ENCODE measurements around the gene CTXN1.
"Not testable (repeated sequence)": the region's sequence is repeated elsewhere in the genome, so short reads cannot be mapped to it uniquely, and the experiment has no call there.

The CTXN1 gene

GRCh38 chr19:7925171-7925851 is 624 bp downstream of the CTXN1 start:
- DNase-seq (ENCODE audit: low read depth), result no peak

DNA sequence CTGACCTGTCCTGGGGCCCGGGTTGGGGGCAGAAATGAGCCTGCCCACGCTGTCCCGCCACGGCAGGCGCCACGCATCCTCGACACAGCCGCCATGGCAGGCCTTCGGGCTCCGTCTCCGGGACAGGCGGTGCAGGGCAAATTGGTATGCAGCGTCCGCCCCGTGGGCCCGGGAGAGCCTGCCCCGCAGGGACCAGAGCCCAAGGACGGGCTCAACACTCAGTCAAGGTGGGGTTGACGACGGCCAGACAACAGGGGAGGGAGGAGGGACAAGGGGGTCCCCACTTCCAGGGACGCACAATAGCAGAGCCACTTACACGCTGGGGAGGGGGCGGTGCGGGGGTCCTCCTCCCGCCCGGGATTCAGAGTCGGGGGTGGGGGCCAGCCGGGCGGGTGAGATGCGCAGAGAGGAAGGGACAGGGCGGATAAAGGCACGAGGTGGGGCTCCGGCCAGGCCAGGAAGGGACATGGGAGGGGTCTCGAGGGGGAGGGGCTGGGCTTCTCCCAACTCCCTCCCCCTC is 1.2 kb downstream of the CTXN1 start:
- no peak for DNase-seq (ENCODE audit: low read depth)

GRCh38 chr19:7924241-7924640 is 1.7 kb downstream of the CTXN1 start:
- DNase-seq (ENCODE audit: low read depth), result no peak

DNA sequence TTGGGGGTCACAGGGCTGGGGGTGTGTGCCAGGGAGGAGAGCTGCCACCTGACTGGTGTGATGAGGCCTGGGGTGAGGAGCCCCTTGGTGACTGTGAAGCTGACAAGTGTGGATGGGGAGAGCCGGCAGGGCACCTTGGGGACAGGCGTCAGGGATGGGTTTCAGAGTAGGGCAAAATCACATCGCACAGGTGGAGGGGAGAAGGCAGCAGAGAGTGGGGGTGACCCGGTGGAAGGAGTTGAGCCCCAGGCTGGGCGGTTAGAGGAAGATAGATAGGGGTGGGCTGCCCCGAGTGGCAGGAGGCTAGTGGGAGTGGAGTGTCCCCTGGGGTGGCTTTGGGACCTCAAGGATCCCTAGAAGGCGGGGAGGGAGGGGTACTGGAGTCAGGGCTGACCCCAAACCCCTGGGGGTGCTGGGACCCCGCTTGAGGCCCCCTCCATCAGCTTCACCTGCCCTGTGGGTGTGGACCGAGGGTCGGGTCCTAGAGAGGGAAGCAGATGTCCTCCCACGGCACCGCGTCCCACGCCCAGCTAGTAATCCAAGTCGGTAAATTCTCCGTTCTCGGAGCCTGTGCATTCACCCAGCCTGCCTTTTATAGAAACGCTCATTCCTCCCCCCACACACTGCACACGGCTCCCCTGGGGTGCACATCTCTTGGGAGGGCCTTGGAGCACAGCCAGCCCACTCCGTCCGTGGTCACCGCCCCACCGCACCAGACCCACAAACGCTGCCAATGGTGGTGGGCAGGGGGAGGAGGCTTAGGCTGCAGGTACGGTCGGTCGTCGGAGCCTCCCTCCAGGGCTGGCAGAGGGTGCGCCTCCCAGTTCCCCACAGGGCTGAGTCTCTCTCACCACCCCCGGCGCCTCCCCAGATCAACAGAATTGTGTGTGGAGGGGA is 2.4 kb downstream of the CTXN1 start:
- DNase-seq (ENCODE audit: low read depth), result no peak

DNA sequence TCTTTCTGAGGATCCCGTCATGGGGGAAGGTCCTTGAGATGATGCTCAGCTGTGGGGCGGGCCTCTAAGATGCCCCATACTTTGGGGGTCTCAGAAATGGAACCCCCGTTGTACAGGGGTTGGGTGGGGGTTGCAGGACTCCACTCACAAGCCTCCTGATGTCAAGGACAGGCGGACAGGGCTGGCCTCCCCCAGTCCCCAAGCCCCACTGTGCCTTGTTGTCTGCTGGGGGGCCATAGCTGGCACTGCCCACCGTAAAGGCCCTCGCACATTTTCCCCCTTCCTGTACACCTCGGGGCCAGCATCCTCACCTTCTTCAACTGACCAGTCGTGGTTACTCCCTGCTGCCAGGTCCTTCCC is 3.1 kb downstream of the CTXN1 start:
- no peak for DNase-seq (ENCODE audit: low read depth)

DNA sequence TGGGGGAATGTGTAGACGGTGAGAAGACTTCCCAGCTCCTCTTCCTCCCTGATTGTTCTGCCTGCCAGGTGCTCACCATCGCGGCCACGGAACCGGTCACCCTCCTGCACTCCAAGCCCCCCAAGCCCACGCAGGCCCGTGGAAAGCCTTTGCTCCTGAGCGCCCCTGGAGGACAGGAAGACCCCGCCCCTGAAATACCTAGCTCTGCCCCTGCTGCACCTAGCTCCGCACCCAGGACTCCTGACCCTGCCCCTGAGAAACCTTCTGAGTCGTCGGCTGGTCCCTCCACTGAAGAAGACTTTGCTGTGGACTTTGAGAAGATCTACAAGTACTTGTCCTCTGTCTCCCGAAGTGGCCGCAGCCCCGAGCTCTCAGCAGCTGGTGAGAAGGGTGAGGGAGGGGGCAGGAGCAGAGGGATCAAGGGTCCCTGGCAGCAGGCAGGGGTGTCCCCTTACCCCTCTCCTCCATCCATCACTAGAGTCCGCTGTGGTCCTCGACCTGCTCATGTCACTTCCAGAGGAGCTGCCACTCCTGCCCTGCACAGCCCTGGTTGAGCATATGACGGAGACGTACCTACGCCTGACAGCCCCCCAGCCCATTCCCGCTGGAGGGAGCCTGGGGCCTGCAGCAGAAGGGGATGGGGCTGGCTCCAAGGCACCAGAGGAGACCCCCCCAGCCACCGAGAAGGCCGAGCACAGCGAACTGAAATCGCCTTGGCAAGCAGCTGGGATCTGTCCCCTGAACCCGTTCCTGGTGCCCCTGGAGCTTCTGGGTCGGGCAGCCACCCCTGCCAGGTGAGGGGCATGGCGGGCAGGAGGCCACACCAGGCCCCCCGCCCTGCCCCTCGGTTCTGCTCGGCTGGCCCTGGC is 3.7 kb downstream of the CTXN1 start:
- no peak for DNase-seq (ENCODE audit: low read depth)

- no peak for DNase-seq (ENCODE audit: low read depth)
Observed at GRCh38 chr19:7921302-7921966, 4.5 kb downstream of the CTXN1 start.

- peak; percentile 97 for DNase-seq (ENCODE audit: low read depth)
Observed at GRCh38 chr19:7920519-7921301, 5.2 kb downstream of the CTXN1 start.

DNA sequence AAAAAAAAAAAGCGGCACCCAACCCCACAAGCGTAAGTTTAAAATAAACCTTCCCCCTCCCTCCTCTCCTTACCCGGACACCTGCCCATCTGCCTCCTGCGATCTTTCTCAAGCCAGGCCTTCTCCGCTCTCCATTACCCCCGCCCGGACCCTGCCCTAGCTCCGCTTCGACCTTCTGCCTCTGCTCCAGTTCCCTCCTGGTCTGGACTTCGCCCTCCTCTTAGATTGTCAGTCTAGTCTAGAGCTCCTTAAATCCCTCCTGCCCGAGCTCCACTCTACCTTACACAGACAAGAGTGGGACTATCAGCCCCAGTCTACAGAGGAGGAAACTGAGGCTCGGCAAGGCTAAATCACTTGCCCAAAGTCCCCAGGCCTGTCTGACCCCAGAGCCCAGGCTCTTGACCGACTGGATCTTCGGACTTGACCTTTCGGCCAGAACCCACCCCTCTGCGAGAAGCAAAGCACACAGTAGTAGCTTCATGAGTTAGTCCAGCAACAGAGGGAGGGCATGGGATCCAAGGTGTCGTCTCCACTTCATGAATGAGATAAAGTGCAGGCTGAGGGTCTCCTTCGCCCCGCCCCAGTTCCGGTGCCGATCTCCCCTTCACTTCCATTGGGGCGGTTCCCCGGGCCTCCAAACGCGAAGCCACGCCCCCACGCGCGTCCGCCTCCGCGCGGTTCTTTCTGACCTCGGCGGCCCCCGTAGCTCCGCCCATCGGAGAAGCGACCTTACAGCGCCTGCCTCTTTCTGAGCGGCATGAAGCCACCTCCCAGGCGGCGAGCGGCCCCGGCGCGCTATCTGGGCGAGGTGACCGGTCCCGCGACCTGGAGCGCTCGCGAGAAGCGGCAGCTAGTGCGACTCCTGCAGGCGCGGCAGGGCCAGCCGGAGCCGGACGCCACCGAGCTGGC is 6.1 kb downstream of the CTXN1 start, which contains the start of gene SNAPC2:
Gene SNAPC2, plus strand, starts transcription at position 729 of the 909 bp plus-strand sequence. Its CDS starts 29 bp downstream, at position 758.
- DNase-seq (ENCODE audit: low read depth), result peak; percentile 90

- no peak for DNase-seq (ENCODE audit: low read depth)
Observed at GRCh38 chr19:7918615-7919421, 7.1 kb downstream of the CTXN1 start.

DNA sequence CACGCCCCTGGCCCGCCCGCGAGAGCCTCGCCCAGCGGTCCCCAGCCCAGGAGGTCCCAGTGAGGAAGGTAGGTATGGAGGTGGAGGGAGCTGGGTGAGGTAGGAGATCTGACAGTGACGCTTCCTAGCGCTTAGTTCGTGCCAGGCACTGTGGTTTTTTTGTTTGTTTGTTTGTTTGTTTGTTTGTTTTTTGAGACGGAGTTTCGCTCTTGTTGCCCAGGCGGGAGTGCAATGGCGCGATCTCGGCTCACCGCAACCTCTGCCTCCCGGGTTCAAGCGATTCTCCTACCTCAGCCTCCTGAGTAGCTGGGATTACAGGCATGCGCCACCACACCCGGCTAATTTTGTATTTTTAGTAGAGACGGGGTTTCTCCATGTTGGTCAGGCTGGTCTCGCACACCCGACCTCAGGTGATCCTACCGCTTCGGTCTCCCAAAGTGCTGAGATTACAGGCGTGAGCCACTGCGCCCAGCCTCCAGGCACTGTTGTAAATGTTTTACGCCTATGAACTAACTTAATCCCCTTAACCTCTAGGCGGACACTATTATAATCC is 7.8 kb downstream of the CTXN1 start:
- not testable (repeated sequence) for DNase-seq (ENCODE audit: low read depth)

- no peak for DNase-seq (ENCODE audit: low read depth)
Observed at GRCh38 chr19:7917267-7918061, 8.5 kb downstream of the CTXN1 start.

GRCh38 chr19:7916955-7917266 is 9.0 kb downstream of the CTXN1 start:
- DNase-seq (ENCODE audit: low read depth), result no peak

DNA sequence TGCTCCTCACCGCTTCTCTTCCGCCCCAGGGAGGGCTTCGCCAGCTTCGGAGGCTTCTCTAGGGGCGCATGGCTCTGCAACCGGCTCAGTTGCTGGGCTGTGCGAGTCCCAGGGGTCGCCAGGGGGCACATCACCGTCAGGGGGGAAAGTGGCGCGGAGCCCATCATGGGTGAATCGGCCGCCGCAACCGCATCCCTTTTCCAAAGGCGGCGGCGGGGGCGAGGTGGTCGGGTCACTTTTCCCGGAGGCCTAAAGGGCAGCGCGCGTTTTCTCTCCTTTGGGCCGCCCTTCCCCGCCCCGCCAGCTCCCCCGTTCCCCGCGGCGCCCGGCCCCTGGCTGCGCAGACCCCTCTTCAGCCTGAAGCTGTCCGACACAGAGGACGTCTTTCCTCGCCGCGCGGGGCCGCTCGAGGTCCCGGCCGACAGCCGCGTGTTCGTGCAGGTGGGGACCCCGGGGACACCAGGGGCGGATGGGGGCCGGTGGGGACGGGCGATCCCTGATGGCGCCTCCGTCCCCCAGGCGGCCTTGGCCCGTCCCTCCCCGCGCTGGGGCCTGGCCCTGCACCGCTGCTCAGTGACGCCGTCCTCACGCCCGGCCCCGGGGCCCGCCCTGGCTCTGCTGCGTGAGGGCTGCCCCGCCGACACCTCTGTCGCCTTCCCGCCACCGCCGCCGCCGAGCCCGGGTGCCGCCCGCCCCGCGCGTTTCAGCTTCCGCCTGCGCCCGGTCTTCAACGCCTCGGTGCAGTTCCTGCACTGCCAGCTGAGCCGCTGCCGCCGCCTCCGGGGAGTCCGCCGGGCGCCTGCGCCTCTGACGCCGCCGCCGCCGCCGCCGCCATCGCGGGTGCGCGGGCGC is 9.6 kb downstream of the CTXN1 start:
- DNase-seq (ENCODE audit: low read depth), result no peak

GRCh38 chr19:7915250-7916102 is 10.5 kb downstream of the CTXN1 start:
- DNase-seq (ENCODE audit: low read depth), result no peak

DNA sequence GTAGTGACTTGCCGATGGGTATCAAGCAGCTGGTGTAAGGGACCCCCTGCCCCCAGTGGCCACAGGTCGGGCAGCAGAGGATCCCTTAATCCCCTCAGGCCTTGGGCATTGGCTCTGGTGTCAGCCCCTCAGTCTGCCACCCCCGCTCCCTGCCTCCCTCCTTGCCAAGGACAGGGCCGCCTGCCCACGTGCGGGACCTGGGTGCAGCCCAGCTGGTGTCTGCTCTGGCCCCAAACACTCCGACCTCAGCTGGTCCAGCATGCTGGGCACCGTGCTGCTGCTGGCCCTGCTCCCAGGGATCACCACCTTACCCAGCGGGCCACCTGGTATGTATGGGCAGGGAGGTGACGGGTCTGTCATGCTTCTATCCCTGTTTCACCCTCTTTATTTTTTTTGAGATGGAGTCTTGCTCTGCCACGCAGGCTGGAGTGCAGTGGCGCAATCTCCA is 11.3 kb downstream of the CTXN1 start, which contains the start of gene TGFBR3L:
Gene TGFBR3L, plus strand, starts transcription at position 233 of the 448 bp plus-strand sequence.
- DNase-seq (ENCODE audit: low read depth), result no peak
